ENCODE measurements around the gene FLACC1.
"Not testable (repeated sequence)": the region's sequence is repeated elsewhere in the genome, so short reads cannot be mapped to it uniquely, and the experiment has no call there.

Gene FLACC1

GRCh38 chr2:201248288-201248844 lies 108.8 kb downstream of the FLACC1 start:
- Histone ChIP-seq H3K36me3 (ENCODE audit: control insufficient read depth in 1 of 2, insufficient read depth in 2 of 2, low read length in 2 of 2) (no peaks in the 10 kb centered on the region), H3K9me3 (ENCODE audit: control insufficient read depth in 1 of 2, low read length in 2 of 2) (no peaks in the 10 kb centered on the region), H3K4me1 (ENCODE audit: control insufficient read depth in 1 of 2, insufficient read depth in 2 of 2, low read length in 2 of 2) (no peaks in the 10 kb centered on the region), H3K27me3 (ENCODE audit: low read depth, low read length) (no peaks in the 10 kb centered on the region), H3K4me3 (ENCODE audit: low read depth in 1 of 2, low read length in 2 of 2) (no peak overlapping the region), H3K27ac (ENCODE audit: low read length) (no peak overlapping the region)

GRCh38 chr2:201246280-201246679 lies 110.9 kb downstream of the FLACC1 start:
- Histone ChIP-seq H3K36me3 (ENCODE audit: control insufficient read depth in 1 of 2, insufficient read depth in 2 of 2, low read length in 2 of 2) (no peaks in the 10 kb centered on the region), H3K27me3 (ENCODE audit: low read depth, low read length) (no peaks in the 10 kb centered on the region), H3K27ac (ENCODE audit: low read length) (no peak overlapping the region), H3K4me3 (ENCODE audit: low read depth in 1 of 2, low read length in 2 of 2) (no peak overlapping the region), H3K9me3 (ENCODE audit: control insufficient read depth in 1 of 2, low read length in 2 of 2) (no peaks in the 10 kb centered on the region), H3K4me1 (ENCODE audit: control insufficient read depth in 1 of 2, insufficient read depth in 2 of 2, low read length in 2 of 2) (peaks cover 0 to 5% of the 10 kb centered on the region in 2 donors)

GRCh38 chr2:201244829-201245228 lies 112.3 kb downstream of the FLACC1 start:
- H3K36me3 ChIP-seq (ENCODE audit: control insufficient read depth in 1 of 2, insufficient read depth in 2 of 2, low read length in 2 of 2): no peaks in the 10 kb centered on the region
- H3K4me1 ChIP-seq (ENCODE audit: control insufficient read depth in 1 of 2, insufficient read depth in 2 of 2, low read length in 2 of 2): peaks cover 0 to 5% of the 10 kb centered on the region in 2 donors
- no peak overlapping the region for H3K27ac ChIP-seq (ENCODE audit: low read length)
- no peaks in the 10 kb centered on the region for H3K9me3 ChIP-seq (ENCODE audit: control insufficient read depth in 1 of 2, low read length in 2 of 2)
- no peaks in the 10 kb centered on the region for H3K27me3 ChIP-seq (ENCODE audit: low read depth, low read length)
- no peak overlapping the region for H3K4me3 ChIP-seq (ENCODE audit: low read depth in 1 of 2, low read length in 2 of 2)

DNA sequence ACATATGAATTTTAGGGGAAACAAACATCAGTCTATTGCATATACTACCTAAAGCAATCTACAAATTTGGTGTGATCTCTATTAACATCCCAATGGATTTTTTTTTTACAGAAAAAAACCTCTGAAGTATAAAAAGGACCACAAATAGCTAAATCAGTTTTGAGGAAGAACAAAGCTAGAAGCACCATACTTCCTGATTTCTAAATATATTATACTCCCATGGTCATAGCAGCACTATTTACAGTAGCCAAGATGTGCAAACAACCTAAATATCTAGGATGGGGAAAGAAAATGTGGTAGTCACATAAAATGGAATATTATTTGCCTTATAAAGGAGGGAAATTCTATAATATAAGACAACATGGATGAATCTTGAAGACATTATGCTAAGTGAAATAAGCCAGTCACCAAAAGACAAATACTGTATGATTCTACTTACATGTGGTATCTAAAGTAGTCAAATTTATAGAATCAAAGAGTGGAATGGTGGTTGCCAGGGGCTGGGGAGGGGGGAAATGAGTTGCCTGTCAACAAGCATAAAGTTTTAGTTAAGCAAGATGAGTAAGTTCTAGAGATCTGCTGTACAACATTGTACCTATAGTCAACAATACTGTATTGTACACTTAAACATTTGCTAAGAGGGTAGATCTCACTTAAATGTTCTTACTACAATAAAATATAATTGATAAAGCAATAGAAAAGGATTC lies 114.4 kb downstream of the FLACC1 start:
- H3K4me3 ChIP-seq (ENCODE audit: low read depth in 1 of 2, low read length in 2 of 2): no peak overlapping the region

DNA sequence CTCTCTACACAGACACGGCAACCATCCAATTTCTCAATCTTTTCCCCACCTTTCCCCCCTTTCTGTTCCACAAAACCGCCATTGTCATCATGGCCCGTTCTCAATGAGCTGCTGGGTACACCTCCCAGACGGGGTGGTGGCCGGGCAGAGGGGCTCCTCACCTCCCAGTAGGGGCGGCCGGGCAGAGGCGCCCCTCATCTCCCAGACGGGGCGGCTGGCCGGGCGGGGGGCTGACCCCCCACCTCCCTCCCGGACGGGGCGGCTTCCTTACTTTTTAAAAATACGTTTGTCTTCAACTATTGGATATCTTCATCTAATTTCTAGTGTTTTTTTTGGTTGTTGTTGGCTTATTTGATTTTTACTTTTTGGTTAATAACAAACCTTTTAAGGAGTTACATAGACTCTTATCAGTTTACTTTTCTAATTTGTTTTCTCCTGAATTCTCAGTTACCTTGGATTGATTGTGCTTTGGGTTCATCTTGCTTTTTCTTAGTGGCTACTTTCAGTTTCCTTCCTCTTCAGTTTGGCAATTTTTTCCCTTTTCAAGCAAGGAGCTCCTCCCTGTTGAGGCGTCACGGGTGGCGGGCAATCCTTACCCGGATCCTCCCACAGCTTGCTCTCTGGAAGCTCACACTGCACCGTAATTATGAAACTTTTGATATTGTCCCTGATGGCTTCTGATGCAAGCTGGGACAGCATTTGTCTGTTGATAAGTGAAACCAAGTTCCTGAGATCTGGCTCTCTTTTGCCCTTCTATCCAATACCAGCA lies 117.8 kb downstream of the FLACC1 start:
- not testable (repeated sequence) for H3K9me3 ChIP-seq (ENCODE audit: control insufficient read depth in 1 of 2, low read length in 2 of 2); H3K36me3 ChIP-seq (ENCODE audit: control insufficient read depth in 1 of 2, insufficient read depth in 2 of 2, low read length in 2 of 2); H3K27ac ChIP-seq (ENCODE audit: low read length); H3K27me3 ChIP-seq (ENCODE audit: low read depth, low read length); H3K4me3 ChIP-seq (ENCODE audit: low read depth in 1 of 2, low read length in 2 of 2)
- peaks cover 0 to 12% of the 10 kb centered on the region in 2 donors for H3K4me1 ChIP-seq (ENCODE audit: control insufficient read depth in 1 of 2, insufficient read depth in 2 of 2, low read length in 2 of 2)

More for the DNA sequence above, 114.4 kb downstream of the FLACC1 start:
- no peak overlapping the region for H3K27ac ChIP-seq (ENCODE audit: low read length)
- no peaks in the 10 kb centered on the region for H3K9me3 ChIP-seq (ENCODE audit: control insufficient read depth in 1 of 2, low read length in 2 of 2)
- H3K27me3 ChIP-seq (ENCODE audit: low read depth, low read length): no peaks in the 10 kb centered on the region
- H3K36me3 ChIP-seq (ENCODE audit: control insufficient read depth in 1 of 2, insufficient read depth in 2 of 2, low read length in 2 of 2): no peaks in the 10 kb centered on the region
- peaks cover 0 to 5% of the 10 kb centered on the region in 2 donors for H3K4me1 ChIP-seq (ENCODE audit: control insufficient read depth in 1 of 2, insufficient read depth in 2 of 2, low read length in 2 of 2)
